ENCODE data around the gene KRTAP29-1. TPM values are rescaled to one million over a fixed set of nuclear protein-coding genes. Genes with fewer than 3 reads are reported as not detected.

Gene KRTAP29-1
- total and polyA plus RNA-seq, 11 donors, result not detected

DNA sequence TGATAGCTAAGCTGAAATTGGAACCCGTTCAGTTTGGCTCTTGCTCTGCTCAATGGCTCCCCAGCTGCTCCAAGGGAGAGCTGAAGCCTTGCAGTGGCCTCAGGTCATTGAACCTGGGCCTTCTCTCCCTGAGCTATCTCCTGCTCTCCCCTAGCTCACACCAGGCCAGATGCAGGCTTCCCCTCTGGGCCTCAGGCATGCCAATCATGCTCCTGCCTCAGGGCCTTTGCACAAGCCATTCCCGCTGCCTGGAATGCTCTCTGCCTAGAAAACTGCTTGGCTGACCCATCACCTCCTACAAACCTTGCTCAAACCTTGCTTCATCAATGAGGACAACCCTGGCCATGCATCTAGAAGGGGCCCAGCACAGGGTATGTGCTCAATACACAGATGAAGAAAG lies 29.6 kb upstream of the KRTAP29-1 start:
- DNase-seq, result no peak
- no peak for ATAC-seq
- Histone ChIP-seq H3K27me3 (peaks cover 0 to 15% (median 0%) of the 10 kb centered on the region in 9 donors), H3K27ac (no peak overlapping the region), H3K9me3 (no peaks in the 10 kb centered on the region), H3K36me3 (no peaks in the 10 kb centered on the region), H3K4me3 (no peak overlapping the region), H3K4me1 (peaks cover 0 to 3% (median 0%) of the 10 kb centered on the region in 12 donors)
- WGBS, 4 donors, result 66 to 94% (median 75%) methylated on average over 1 to 2 of the region's 2 CpGs
- TF ChIP-seq, protein P1, sequence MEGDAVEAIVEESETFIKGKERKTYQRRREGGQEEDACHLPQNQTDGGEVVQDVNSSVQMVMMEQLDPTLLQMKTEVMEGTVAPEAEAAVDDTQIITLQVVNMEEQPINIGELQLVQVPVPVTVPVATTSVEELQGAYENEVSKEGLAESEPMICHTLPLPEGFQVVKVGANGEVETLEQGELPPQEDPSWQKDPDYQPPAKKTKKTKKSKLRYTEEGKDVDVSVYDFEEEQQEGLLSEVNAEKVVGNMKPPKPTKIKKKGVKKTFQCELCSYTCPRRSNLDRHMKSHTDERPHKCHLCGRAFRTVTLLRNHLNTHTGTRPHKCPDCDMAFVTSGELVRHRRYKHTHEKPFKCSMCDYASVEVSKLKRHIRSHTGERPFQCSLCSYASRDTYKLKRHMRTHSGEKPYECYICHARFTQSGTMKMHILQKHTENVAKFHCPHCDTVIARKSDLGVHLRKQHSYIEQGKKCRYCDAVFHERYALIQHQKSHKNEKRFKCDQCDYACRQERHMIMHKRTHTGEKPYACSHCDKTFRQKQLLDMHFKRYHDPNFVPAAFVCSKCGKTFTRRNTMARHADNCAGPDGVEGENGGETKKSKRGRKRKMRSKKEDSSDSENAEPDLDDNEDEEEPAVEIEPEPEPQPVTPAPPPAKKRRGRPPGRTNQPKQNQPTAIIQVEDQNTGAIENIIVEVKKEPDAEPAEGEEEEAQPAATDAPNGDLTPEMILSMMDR (IDR thresholded peaks at IDR 0.05), result no peak
- no peak for TF ChIP-seq POLR2A (IDR thresholded peaks at IDR 0.05)
- intact Hi-C loops (cut with DNase I), result no loop called here

DNA sequence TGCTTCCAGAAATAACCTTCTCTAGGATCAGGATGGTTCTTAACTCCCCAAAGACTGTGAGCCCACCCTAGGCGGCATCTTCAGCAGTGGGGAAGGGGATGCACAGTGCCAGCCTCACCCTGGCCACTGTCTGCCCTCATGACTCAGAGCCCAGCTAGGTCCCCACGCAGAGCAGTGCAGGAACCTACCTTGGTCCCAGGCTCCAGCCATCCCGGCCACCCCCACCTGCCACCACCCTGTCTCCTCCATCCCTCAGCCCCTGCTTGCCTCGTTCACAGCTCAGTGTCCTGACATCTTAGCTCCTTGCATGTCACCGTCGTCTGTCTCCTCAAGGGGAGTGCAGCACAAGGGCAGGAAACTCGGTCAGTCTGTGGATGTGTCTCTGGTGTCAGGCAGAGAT lies 29.0 kb upstream of the KRTAP29-1 start:
- Histone ChIP-seq H3K27me3 (peaks cover 0 to 15% (median 0%) of the 10 kb centered on the region in 9 donors), H3K9me3 (no peaks in the 10 kb centered on the region), H3K27ac (no peak overlapping the region), H3K4me3 (no peak overlapping the region), H3K36me3 (no peaks in the 10 kb centered on the region), H3K4me1 (peaks cover 0 to 3% (median 0%) of the 10 kb centered on the region in 12 donors)
- DNase-seq (no peak), ATAC-seq (no peak)
- WGBS, 4 donors, result 53 to 64% (median 61%) methylated on average over 6 to 7 of the region's 7 CpGs
- intact Hi-C loops (cut with DNase I), result no loop called here
- no peak for TF ChIP-seq POLR2A (IDR thresholded peaks at IDR 0.05)
- TF ChIP-seq, protein P1 (IDR thresholded peaks at IDR 0.05), result no peak

DNA sequence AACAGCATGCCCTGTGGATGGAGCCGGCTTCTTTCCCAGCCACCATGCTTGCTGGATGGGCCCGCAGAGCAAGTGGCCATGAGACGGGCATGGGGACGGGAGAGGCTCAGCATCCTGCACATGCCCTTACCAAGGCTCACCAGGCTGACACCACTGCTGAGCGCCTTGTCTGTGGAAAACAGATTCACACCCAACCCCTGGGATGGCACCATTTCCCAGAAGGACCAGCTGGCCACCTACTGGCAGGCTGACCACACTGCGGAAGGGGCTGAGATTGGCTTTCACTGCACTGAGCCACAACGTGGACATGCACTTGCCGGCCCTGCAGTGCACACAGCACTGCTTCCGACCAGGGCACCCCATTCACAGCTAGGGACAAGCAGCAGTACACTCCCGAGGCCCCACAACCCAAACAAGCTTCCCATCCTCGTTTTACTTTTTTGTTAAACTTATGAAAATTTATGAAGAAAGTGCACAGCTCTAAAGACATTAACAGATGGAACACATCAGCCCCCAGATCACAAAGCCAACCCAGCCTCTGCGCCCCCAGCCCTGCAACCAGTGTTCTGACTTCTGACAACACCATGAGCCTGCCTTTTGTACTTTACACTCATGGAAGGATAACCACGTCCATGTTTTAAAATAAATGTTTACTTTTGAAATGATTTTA lies 26.8 kb upstream of the KRTAP29-1 start:
- DNase-seq, result peak in 1 of 5 donors; percentile 44
- WGBS, 4 donors, result 48 to 54% (median 49%) methylated on average over 12 to 13 of the region's 13 CpGs
- no peaks in the 10 kb centered on the region for H3K9me3 ChIP-seq
- TF ChIP-seq POLR2A (IDR thresholded peaks at IDR 0.05), result no peak
- TF ChIP-seq, protein P1 (IDR thresholded peaks at IDR 0.05), result peak; percentile 26 to 60 (median 44)
- no peak overlapping the region for H3K27ac ChIP-seq
- no peaks in the 10 kb centered on the region for H3K36me3 ChIP-seq
- H3K27me3 ChIP-seq, result peaks cover 0 to 10% (median 0%) of the 10 kb centered on the region in 9 donors
- peak in 3 of 4 donors; percentile 29 to 58 (median 52) for ATAC-seq
- intact Hi-C loops (cut with DNase I), result loop anchor here in 7 of 10 donors (2.0 to 10.0 kb wide), 7 partner anchors 65 to 525 kb away; partner anchors contain the start of gene KRTAP9-6 (in 1 of the 7)
- H3K4me3 ChIP-seq, result no peak overlapping the region
- H3K4me1 ChIP-seq, result peaks cover 0 to under 1% (median 0%) of the 10 kb centered on the region in 12 donors

DNA sequence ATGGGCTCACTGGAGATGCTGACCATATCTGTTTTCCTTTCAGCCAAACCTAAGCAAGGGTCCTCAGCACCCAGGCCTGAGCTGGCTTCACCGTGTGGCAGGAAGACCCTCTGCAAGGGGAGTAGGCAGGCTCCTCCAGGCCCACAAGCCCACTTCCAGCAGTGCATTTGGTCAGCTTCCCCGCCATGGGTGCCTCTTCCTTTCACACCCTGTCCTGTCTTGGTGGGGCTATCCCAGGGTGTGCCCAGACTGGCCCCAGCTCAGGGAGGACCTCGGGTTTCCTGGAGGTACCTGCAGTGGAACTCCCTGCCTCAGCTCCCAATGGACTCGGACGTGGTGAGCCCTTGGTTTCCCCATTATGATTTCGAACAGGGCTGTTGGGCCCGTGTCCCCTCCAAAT lies 25.6 kb upstream of the KRTAP29-1 start:
- 77 to 85% (median 83%) methylated on average over 6 to 7 of the region's 7 CpGs for WGBS, 4 donors
- DNase-seq, result no peak

More for the DNA sequence above, 25.6 kb upstream of the KRTAP29-1 start:
- Histone ChIP-seq H3K27ac (no peak overlapping the region), H3K9me3 (no peaks in the 10 kb centered on the region), H3K4me1 (no peaks in the 10 kb centered on the region), H3K36me3 (no peaks in the 10 kb centered on the region), H3K4me3 (no peak overlapping the region), H3K27me3 (peaks cover 0 to 10% (median 0%) of the 10 kb centered on the region in 9 donors)
- TF ChIP-seq, protein P1 (IDR thresholded peaks at IDR 0.05), result no peak
- no peak for TF ChIP-seq POLR2A (IDR thresholded peaks at IDR 0.05)
- intact Hi-C loops (cut with DNase I), result loop anchor here in 7 of 10 donors (2.0 to 10.0 kb wide), 7 partner anchors 63 to 523 kb away; partner anchors contain the start of gene KRTAP9-6 (in 1 of the 7)
- ATAC-seq, result no peak
